ENCODE results near the gene SPI1.

DNA sequence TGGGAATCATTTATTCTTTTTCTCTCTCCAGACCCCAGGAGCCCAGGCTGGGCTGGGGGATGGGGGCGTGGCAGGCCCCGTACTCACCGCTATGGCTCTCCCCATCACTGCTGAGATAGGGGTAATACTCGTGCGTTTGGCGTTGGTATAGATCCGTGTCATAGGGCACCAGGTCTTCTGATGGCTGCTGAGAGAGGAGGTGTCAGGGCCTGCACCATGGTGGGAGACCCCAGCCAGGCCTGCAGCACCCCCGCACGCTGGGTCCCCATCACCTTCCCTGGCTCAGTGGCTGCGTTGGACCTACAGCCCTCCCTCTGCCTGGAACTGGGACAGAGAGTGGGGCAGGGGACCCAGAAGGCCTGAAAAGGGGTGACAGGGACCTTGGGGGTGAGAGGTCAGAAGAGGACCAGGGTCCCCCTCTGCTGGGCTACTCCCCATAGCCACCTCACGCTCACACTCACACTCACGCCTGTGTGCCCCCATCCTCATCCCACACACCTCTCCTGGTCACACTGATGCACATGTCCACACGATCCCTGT is 2.7 kb downstream of the SPI1 start:
- TF ChIP-seq, protein P1, sequence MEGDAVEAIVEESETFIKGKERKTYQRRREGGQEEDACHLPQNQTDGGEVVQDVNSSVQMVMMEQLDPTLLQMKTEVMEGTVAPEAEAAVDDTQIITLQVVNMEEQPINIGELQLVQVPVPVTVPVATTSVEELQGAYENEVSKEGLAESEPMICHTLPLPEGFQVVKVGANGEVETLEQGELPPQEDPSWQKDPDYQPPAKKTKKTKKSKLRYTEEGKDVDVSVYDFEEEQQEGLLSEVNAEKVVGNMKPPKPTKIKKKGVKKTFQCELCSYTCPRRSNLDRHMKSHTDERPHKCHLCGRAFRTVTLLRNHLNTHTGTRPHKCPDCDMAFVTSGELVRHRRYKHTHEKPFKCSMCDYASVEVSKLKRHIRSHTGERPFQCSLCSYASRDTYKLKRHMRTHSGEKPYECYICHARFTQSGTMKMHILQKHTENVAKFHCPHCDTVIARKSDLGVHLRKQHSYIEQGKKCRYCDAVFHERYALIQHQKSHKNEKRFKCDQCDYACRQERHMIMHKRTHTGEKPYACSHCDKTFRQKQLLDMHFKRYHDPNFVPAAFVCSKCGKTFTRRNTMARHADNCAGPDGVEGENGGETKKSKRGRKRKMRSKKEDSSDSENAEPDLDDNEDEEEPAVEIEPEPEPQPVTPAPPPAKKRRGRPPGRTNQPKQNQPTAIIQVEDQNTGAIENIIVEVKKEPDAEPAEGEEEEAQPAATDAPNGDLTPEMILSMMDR (IDR thresholded peaks at IDR 0.05): no peak
- TF ChIP-seq ZFX (IDR thresholded peaks at IDR 0.05; ENCODE audit: borderline replicate concordance): no peak
